GM23248 (cell line): ENCODE measurements around the gene POLG2. TPM values are rescaled to one million over a fixed set of nuclear protein-coding genes. Genes with fewer than 3 reads are reported as not detected.

Source experiments
- DNase-seq: peaks from one replicate; pipeline ENCODE4 v3.0.0-alpha.2; 2015
- H2AFZ ChIP-seq: fragments of 200-600 bp; sonication (generic); 2 replicates; pipeline ENCODE4 v1.6.1; 2016; ENCODE audit warnings: antibody characterized with exemption
- H3F3A ChIP-seq: fragments of 200-600 bp; sonication (generic); 2 replicates; pipeline ENCODE4 v1.6.1; 2016; ENCODE audit warnings: mild to moderate bottlenecking, antibody characterized with exemption, mixed run types; ENCODE audit not compliant: insufficient read depth
- H3K27ac ChIP-seq: fragments of 200-600 bp; sonication (generic); 2 replicates; pipeline ENCODE4 v1.5.1; 2016; ENCODE audit warnings: mild to moderate bottlenecking
- H3K27me3 ChIP-seq: fragments of 200-600 bp; sonication (generic); replicated peaks from 2 replicates; pipeline ENCODE4 v1.6.1; 2016; ENCODE audit warnings: mild to moderate bottlenecking; ENCODE audit not compliant: insufficient read depth
- H3K36me3 ChIP-seq: fragments of 200-600 bp; sonication (generic); 2 replicates; pipeline ENCODE4 v1.6.1; 2016; ENCODE audit warnings: low read depth, mild to moderate bottlenecking
- H3K4me1 ChIP-seq: fragments of 200-600 bp; sonication (generic); 2 replicates; pipeline ENCODE4 v1.6.1; 2016; ENCODE audit warnings: mild to moderate bottlenecking; ENCODE audit not compliant: insufficient read depth
- H3K4me2 ChIP-seq: fragments of 200-600 bp; sonication (generic); one replicate; pipeline ENCODE4 v1.6.1; 2016; ENCODE audit warnings: mild to moderate bottlenecking; ENCODE audit not compliant: unreplicated experiment
- H3K4me3 ChIP-seq: fragments of 200-600 bp; sonication (generic); 2 replicates; pipeline ENCODE4 v1.5.1; 2016; ENCODE audit warnings: mild to moderate bottlenecking
- H3K79me2 ChIP-seq: fragments of 200-600 bp; sonication (generic); 2 replicates; pipeline ENCODE4 v1.6.1; 2016; ENCODE audit warnings: mild to moderate bottlenecking; ENCODE audit not compliant: insufficient read depth
- H3K9ac ChIP-seq: fragments of 200-600 bp; sonication (generic); 2 replicates; pipeline ENCODE4 v1.6.1; 2016; ENCODE audit warnings: mild to moderate bottlenecking
- H3K9me2 ChIP-seq: fragments of 200-600 bp; sonication (generic); 2 replicates; pipeline ENCODE4 v1.6.1; 2016; ENCODE audit warnings: mixed run types, mild to moderate bottlenecking, moderate library complexity; ENCODE audit not compliant: insufficient read depth
- H3K9me3 ChIP-seq: fragments of 200-600 bp; sonication (generic); one replicate; pipeline ENCODE4 v1.6.1; 2017; ENCODE audit warnings: low read depth
- H4K20me1 ChIP-seq: fragments of 200-600 bp; sonication (generic); 2 replicates; pipeline ENCODE4 v1.6.0; 2016; ENCODE audit not compliant: insufficient read depth
- EZH2 ChIP-seq: fragments of 200-600 bp; sonication (generic); IDR thresholded peaks from 2 replicates; pipeline ENCODE4 v1.6.1; 2018; ENCODE audit warnings: antibody characterized with exemption, mild to moderate bottlenecking; ENCODE audit not compliant: insufficient read depth, poor library complexity, severe bottlenecking
- EZH2phosphoT487 ChIP-seq: fragments of 200-600 bp; sonication (generic); IDR thresholded peaks from 2 replicates; pipeline ENCODE4 v1.6.1; 2018; ENCODE audit warnings: antibody characterized with exemption, moderate library complexity, mild to moderate bottlenecking, low read depth; ENCODE audit not compliant: insufficient read depth
- WGBS, 2 experiments: methylation state at CpG; one replicate each; pipeline ENCODE4 v1.1.6; 2015 to 2017; ENCODE audit warnings: low lambda C conversion rate in 2 of 2, low coverage in 1 of 2; ENCODE audit errors: missing lambda C conversion rate in 2 of 2; 5-methylcytosine and 5-hydroxymethylcytosine counted together
- in situ Hi-C: fragments of 300-500 bp; cut with MboI; formaldehyde crosslinking; loops from 2 replicates; pipeline ENCODE4 v1.15.0; 2020
- polyA plus RNA-seq: library from polyadenylated mRNA; unstranded; fragments of >200 nt; fragmentation: Nextera tagmentation; extraction: Ambion mirVana; gene quantifications from 2 replicates; pipeline ENCODE4 v1.2.1, GENCODE V29; 2016
- total RNA-seq: library from RNA; depleted of rRNA; stranded (reverse); fragments of >200 nt; shearing (Covaris generic); gene quantifications from 2 replicates; pipeline ENCODE4 v1.2.3, GENCODE V29; 2014

The POLG2 gene
- total and polyA plus RNA-seq, 2 experiments from 2014 or later: 3.4 to 8.6 TPM

DNA sequence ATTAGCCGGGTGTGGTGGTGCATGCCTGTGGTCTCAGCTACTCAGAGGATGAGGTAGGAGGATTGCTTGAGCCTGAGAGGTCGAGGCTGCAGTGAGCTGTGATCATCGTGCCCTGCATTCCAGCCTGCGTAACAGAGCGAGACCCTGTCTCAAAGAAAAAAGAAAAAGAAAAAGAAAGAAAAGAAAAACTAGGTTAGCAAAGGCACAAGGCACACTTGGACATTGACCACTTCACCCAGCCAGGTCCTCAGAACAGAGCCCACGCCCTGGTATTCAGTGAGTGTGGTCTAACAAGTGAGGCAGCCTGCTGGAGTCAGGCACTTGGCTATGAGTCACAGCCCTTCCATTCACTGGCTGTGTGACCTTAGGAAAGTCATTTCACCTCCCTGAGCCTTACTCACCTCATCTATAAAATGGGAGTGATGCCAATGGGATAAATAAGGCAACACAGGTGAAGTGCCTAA lies 37.5 kb downstream of the POLG2 start:
- Histone ChIP-seq H3K4me1 (peaks cover 17% of the 10 kb centered on the region), H3K9me2 (no peaks in the 10 kb centered on the region), H3K79me2 (no peaks in the 10 kb centered on the region), H3K27ac (peak overlapping the region; percentile 28), H3K9me3 (no peaks in the 10 kb centered on the region), H3F3A (no peaks in the 10 kb centered on the region), H3K4me2 (no peak overlapping the region), H3K36me3 (no peaks in the 10 kb centered on the region), H3K27me3 (no peaks in the 10 kb centered on the region), H4K20me1 (no peaks in the 10 kb centered on the region), H3K4me3 (no peak overlapping the region), H2AFZ (no peak overlapping the region), H3K9ac (peak overlapping the region; percentile 38; the same call in 1 of the 2 replicates)
- peak; percentile 83 for DNase-seq
- in situ Hi-C loops: no loop called here
- TF ChIP-seq EZH2 (no peak), EZH2phosphoT487 (no peak)
- 64 to 69% methylated on average over 6 of the region's 6 CpGs for WGBS, 2 experiments

DNA sequence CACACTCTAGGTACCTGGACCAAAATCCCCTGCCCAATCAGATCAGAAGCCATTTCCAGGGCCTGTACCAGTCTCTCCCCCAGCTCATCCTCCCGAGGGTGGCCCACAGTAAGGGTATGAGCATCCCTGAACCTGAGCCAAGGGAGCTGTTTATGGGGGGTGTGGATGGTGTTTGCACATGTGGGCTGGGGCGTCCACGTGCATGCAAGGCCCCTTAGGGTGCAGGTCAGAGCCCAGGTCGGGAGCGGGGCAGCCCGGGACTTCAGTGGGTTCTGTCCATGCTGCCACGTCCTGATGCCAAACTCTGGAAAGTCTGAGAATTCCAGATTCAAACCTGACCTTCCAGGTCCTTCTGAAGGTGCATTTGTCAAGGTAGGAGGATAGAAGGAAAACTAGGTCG lies 38.1 kb downstream of the POLG2 start:
- Histone ChIP-seq H3F3A (no peaks in the 10 kb centered on the region), H3K4me2 (no peak overlapping the region), H3K36me3 (no peaks in the 10 kb centered on the region), H3K79me2 (no peaks in the 10 kb centered on the region), H3K27ac (peak overlapping the region; percentile 28; the same call in 1 of the 2 replicates), H3K4me1 (peaks cover 17% of the 10 kb centered on the region), H4K20me1 (no peaks in the 10 kb centered on the region), H3K9me2 (no peaks in the 10 kb centered on the region), H3K4me3 (no peak overlapping the region), H3K9ac (peak overlapping the region; percentile 38; the same call in 1 of the 2 replicates), H3K9me3 (no peaks in the 10 kb centered on the region), H3K27me3 (no peaks in the 10 kb centered on the region), H2AFZ (no peak overlapping the region)
- no peak for TF ChIP-seq EZH2phosphoT487
- no peak for TF ChIP-seq EZH2
- no peak for DNase-seq
- 91 to 94% methylated on average over 8 of the region's 8 CpGs for WGBS, 2 experiments
- in situ Hi-C loops: no loop called here

DNA sequence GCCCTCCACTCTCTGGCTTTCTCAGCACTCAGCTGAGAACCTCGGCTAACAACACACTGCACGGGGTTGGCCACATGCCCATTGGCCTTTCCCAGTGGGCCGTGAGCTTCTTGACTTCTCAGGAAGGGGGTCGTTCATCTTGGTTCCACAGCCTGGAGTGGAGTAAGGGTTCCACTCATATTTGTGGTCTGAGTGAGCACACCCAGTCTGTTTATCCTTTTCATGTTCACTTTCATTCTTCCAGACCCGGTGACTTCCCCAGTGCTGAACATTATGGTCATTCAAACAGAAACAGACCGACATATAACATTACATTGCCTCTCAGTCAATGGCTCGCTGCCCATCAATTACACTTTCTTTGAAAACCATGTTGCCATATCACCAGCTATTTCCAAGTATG lies 39.7 kb downstream of the POLG2 start:
- Histone ChIP-seq H3K9me2 (no peaks in the 10 kb centered on the region), H3F3A (no peaks in the 10 kb centered on the region), H3K4me1 (peaks cover 17% of the 10 kb centered on the region), H3K27me3 (no peaks in the 10 kb centered on the region), H3K79me2 (no peaks in the 10 kb centered on the region), H3K4me2 (no peak overlapping the region), H4K20me1 (no peaks in the 10 kb centered on the region), H3K4me3 (no peak overlapping the region), H2AFZ (no peak overlapping the region), H3K9me3 (no peaks in the 10 kb centered on the region), H3K27ac (no peak overlapping the region), H3K9ac (no peak overlapping the region), H3K36me3 (no peaks in the 10 kb centered on the region)
- no peak for TF ChIP-seq EZH2
- TF ChIP-seq EZH2phosphoT487: no peak
- peak; percentile 27 for DNase-seq
- 80 to 84% methylated on average over 7 of the region's 7 CpGs for WGBS, 2 experiments
- in situ Hi-C loops: no loop called here

DNA sequence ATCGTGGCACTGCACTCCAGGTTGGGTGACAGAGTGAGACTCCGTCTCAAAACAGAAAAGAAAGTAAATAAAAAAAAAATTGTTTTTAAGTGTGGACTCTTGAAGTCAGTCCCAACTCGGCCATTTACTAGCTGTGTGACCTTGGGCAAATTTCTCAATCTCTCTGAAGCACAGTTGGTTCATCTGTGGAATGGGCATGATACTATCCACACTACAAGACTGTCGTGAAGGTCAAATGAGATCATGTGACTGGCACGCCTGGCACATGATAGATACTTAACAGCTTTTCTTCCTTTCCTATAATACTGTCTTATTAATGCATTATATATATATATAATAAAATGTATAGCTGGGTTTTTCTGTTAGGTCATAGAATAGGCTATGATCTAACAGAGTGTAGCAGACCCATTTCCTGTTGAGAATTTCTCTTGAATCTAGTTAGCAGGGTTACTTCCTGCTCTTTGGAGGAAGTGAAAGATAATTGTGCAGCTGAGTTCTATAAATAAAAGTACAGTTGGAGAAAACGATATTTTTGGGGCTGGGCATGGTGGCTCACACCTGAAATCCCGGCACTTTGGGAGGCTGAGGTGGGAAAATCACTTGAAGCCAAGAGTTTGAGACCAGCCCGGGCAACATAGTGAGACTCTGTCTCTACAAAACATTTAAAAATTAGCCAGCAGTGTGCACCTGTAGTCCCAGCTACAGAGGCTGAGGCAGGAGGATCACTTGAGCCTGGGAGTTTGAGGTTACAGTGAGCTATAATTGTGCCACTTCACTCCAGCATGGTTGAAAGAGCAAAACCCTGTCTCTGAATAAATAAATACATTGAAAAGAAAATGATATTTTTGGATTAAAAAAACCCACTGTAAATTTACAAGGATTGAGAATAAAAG lies 40.6 kb downstream of the POLG2 start:
- TF ChIP-seq EZH2 (no peak), EZH2phosphoT487 (no peak)
- in situ Hi-C loops: no loop called here
- H3K27ac ChIP-seq: no peak overlapping the region

More for the DNA sequence above, 40.6 kb downstream of the POLG2 start:
- Histone ChIP-seq H3K4me1 (peaks cover 17% of the 10 kb centered on the region), H3K27me3 (no peaks in the 10 kb centered on the region), H4K20me1 (no peaks in the 10 kb centered on the region), H3K9me2 (no peaks in the 10 kb centered on the region), H3K36me3 (no peaks in the 10 kb centered on the region), H3K4me3 (no peak overlapping the region), H3K9me3 (no peaks in the 10 kb centered on the region), H3K4me2 (no peak overlapping the region), H3K79me2 (no peaks in the 10 kb centered on the region), H3F3A (no peaks in the 10 kb centered on the region), H2AFZ (no peak overlapping the region), H3K9ac (no peak overlapping the region)
- no peak for DNase-seq
- 88 to 93% methylated on average over 8 of the region's 8 CpGs for WGBS, 2 experiments
